ENCODE data around the gene RAB31.

GRCh38 chr18:9666548-9666947 lies 41.6 kb upstream of the RAB31 start:
- no peak for TF ChIP-seq CTCF (IDR thresholded peaks at IDR 0.05; ENCODE audit: low read depth, low read length)
- TF ChIP-seq POLR2A (IDR thresholded peaks at IDR 0.05; ENCODE audit: extremely low read depth, insufficient read length) = no peak
